Renal pelvis (tissue), 4 donors: Measurements from ENCODE around the gene LHX1. TPM values are rescaled to one million over a fixed set of nuclear protein-coding genes. Genes with fewer than 3 reads are reported as not detected.

Source experiments
- DNase-seq: peaks from one replicate; pipeline ENCODE4 v3.0.0-alpha.2; 2013
- polyA plus RNA-seq, 3 donors: library from polyadenylated mRNA; unstranded; fragments of 120-200 nt; gene quantifications; one replicate each; pipeline ENCODE4 v1.2.1, GENCODE V29; 2013; ENCODE audit not compliant: insufficient read length in 3 of 3

The LHX1 gene
- polyA plus RNA-seq, 3 donors, result 116 to 141 (median 130) TPM

DNA sequence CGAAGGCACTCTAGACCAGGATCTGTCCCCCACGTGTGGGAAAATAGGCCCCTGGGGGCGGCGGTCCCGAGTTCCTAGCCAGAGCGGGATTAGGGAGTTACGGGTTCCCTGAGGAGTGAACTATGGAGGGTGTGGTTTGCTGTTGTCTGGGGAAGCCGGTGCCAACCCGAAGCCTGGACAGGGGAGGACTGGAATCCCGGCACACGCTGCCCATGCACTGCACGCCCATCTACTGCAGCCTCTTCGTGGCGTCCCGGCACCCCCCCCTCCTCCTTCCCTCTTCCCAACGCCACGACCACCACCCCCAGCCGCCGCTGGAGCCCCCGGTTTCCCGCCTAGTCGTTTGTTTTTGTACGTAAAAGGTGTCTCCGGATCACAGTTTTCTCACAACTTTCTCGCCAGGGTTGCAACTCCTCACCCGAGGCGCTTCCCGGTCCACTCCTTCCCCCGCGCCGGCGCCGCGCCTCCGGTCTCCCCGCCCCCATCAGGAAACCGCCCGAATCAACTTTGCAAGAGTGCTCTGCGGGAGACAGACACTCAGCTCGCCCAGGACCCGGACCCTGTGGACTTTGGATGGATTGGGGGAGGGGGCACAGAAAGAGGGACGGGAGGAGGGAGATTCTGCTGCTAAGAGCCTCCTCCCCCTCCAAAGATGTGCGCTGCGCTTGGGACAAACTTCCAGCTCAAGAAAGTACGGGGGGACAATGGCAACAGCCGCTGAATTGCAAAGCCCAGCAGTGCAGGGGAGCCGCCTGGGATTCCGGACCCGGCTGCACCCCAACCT is 1.4 kb upstream of the LHX1 start:
- DNase-seq, result no peak

DNA sequence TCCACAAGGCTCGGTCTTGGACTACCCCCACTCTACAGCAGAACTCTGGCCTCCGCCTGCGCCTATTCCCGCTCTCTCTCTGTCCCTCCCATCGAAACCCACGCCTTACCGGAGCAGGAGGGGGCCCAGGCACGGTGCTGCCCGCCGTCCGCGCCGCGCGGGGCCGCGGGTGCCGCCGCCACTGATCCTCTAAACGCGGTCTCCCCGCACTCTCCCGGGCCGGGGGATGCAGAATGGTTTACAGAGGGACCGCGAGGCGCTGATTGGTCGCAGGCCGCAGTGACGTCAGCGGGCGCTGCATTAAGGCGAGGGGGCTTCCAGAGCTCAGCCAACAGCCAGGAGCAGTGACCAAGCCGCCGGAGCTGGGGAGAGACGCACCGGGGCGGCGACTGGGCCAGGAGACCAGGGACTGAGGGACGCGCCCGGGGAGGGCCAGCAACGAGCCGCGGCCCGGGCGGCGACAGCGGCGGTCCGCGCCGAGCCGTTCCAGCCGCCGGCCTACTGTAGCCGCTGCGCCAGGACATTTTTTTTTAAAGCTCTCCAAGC is 747 bp upstream of the LHX1 start:
- DNase-seq, result peak; percentile 82

DNA sequence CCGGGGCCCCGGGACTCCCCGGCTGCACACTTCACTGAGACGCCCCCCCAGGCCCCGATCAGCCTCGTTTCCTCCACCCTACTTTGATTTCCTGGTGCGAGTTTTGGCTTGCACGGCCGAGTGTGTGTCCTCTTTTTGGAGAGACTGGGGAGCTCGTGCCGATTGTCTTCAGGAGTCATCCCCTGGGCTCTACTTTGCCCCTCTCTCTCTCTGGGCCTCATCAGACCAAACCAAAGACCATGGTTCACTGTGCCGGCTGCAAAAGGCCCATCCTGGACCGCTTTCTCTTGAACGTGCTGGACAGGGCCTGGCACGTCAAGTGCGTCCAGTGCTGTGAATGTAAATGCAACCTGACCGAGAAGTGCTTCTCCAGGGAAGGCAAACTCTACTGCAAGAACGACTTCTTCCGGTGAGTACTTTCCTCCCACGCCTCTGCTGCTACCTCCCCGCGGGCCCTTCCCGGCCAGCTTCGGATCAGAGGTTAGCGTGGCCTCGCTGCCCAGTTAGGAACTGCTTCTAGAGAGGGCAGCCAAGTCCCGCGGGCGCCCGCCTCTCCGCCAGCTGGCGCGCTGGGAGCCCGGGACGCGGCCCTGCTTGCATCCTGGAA is 787 bp downstream of the LHX1 start:
- DNase-seq, result no peak

DNA sequence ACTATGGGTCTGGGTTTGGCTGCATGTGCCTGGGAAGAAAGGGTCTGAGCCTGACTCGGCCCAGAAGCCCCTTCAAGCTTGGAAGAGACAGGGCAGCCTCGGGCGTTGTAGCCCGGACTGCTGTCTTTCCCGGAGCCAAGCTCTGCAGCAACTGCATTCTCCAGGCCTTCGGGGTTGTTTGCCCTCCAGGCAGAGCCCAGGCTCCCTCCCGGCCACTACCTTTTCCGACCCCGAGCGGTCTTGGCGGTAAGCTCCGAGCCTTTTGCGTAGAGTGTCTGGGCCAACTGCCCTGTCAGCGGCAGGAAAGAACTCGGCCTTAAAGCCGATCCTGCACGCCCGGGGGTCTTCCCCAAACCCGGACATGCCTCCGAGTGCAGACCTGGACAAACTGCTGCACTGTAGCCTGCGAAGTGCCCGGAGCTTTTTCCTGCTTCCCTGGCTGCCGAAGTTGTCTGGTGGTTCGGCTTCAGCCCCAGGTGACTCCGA is 1.3 kb downstream of the LHX1 start:
- no peak for DNase-seq

DNA sequence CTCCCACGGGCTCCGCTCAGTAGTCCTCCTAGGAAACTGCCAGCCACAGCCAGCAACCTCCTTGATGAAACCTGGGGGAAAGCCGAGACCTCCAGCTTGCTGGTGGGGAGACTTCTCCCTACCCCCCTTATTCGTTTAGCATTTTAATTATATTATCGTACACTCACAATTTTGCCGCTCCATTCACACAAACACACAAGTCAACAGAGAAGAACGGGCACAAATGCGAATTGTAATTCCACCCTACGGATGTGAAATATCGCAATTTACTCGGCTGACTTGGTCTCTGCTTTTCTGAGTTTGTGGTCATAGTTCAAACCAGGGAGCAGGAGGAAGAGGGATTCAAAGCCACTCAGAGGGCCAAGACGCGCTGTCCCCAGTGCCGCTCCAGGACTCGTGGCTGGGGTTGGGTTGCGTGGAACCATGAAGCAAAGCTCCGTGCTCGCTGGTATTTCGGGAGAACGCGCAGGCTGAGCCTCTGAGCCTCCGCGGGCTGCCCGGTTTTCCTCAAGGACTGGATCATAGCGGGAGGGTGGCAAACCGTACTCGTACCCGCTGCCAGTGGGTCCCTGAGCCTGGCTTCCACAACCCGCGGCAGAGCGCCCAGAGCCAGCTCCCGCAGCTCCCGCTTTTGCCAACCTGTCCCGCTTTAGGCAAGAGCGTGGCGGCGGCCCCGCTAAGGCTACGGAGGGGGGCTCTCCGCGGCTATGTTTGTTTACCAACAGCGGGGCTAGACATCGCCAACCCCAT is 2.0 kb downstream of the LHX1 start:
- no peak for DNase-seq

DNA sequence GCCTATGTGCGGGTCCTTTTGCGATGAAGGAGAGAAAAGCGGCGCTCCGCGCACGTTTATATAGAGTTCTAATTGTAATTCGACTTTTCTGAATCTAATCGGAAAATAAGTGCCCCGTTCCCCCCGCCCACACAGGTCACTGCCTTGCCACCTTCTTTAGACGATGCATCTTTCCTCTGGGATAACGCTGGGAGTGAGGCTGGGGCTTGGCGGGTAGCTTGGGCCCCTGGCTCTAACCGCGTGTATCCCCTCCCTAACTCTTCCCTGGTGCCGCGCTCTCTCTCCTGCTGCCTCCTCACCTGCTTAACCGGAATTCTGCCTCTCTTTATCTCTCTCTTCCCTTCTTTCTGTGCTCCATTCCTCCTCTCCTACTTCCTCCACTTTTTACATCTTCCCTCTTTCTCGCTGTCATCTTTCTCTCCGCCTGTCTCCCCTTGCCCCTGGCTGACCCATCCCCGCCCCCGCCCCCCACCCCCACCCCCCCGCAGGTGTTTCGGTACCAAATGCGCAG is 2.6 kb downstream of the LHX1 start:
- no peak for DNase-seq

DNA sequence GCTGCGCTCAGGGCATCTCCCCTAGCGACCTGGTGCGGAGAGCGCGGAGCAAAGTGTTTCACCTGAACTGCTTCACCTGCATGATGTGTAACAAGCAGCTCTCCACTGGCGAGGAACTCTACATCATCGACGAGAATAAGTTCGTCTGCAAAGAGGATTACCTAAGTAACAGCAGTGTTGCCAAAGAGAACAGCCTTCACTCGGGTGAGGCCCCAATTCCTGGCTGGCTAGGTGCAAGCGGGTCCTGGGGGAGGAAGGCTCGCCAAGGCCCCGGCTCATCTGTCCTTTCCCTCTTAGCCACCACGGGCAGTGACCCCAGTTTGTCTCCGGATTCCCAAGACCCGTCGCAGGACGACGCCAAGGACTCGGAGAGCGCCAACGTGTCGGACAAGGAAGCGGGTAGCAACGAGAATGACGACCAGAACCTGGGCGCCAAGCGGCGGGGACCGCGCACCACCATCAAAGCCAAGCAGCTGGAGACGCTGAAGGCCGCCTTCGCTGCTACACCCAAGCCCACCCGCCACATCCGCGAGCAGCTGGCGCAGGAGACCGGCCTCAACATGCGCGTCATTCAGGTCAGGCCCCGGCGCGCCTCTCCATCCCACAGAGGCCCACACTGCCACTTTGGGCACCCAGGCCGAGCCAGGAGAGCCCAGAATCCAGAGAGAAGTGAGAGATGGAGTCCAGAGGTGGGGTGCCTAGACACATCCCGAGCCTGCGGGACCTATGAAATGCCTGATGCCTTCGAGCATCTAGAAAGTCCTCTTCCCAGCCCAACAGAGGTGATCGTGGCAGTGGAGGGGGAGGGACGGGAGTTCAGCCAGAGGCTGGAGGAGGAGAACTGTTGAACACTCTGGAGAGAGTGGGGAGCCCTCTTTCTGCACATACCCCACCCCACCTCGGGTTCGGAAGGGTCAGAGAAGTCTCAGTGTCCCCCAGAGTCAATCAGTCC is 3.3 kb downstream of the LHX1 start:
- DNase-seq, result no peak

DNA sequence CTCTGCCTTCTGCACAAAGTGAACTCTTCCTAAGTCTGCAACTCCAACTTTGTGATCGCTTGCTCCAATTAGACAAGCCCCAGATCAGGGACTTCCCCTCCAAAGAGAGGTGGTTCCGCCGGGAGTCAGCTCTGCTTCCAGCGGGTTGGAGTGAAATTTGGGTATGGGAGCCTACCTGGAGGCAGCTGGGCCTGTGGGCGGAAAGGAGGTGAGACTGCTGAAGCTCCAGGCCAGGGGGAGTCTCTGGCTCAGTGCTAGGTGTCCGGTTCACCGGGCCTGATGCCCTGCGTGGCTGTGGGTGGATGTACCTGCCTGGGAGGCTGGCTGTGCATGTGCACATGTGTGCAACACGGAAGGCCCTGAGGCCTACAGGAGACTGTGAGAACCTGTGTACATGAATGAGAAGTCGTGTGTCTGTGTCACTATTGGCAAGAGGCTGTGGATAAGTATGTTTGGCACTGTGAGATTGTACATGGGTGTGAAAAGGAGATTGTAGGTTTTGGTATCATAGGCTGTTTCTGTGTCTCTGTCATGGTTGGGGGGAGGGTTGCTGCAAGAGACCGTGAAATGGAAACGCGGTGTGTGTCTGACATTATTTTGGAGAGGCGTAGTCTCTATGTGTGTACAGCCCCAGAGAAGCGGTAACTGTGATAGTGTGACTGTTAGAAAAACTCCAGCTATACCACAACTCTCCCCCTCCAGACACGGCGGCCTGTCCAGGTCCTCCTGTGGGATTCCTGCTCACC is 4.2 kb downstream of the LHX1 start:
- DNase-seq, result no peak

DNA sequence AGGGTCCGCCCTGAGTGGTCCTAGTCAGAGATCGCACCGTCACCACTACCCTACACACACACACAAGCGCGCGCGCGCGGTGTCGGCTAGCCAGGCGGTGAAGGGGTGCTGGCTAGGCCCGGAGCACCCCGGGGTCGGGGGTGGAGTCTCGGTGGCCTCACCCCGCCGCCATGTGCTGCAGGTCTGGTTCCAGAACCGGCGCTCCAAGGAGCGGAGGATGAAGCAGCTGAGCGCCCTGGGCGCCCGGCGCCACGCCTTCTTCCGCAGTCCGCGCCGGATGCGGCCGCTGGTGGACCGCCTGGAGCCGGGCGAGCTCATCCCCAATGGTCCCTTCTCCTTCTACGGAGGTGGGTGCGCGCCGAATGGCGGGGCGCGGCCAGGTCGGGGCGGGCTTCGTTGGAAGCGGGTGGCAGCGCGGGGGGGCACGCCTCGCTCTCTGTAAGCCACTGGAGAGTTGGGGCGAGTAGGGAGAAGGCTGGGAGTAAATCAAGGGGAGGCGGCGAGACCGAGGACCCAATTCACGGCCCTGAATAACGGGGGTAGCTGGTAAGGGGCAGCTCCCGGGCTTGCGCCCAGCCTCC is 4.8 kb downstream of the LHX1 start:
- no peak for DNase-seq

DNA sequence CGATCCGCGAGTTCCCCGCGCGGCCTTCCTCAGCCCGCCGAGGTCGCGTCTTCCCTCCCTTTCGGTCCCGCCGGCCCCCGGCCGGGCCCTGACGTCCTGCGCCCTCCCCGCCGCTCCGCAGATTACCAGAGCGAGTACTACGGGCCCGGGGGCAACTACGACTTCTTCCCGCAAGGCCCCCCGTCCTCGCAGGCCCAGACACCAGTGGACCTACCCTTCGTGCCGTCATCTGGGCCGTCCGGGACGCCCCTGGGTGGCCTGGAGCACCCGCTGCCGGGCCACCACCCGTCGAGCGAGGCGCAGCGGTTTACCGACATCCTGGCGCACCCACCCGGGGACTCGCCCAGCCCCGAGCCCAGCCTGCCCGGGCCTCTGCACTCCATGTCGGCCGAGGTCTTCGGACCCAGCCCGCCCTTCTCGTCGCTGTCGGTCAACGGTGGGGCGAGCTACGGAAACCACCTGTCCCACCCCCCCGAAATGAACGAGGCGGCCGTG is 5.4 kb downstream of the LHX1 start:
- no peak for DNase-seq

DNA sequence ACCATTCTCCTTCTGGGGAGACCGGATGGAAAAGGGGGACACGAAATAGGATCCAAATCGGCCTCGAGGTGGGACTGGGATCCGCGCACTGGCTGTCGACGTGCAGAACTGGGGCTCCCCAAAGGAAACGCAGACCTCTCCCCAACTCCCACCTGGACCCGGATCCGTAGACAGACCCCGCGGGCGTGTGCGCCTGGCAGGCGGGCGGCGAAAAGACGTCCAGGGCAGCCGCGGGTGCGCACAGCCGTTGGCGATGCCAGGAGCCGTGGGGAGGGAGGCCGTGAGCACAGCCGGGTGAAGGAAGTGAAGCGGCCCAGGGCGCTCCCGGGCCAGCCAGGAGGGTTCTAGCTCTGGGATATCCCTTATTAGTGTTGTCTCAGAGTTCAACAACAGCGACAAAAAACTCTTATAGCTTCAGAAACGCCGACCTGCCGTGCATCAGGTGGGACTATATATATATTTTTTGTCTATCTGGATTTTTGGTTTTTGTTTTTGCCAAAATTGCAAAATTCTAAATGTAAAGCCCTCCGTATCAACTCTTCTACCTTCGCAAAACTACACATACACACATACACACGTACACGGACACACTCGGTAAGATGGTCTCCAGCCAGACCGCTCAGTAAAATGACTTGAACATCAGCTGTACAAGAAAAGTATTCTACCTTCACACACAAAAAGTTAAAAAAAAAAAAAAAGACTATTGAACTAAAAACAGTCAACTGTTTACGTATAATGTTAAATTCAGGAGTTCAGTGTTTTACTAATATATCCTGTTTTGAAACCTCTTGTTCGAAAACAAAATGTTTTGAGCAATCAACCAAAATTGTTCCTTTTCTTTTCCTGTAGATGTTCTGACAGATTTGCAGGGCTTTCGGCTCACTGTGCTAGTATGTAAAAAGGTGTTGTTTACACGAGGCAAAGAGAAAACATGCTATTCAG is 6.2 kb downstream of the LHX1 start:
- no peak for DNase-seq

DNA sequence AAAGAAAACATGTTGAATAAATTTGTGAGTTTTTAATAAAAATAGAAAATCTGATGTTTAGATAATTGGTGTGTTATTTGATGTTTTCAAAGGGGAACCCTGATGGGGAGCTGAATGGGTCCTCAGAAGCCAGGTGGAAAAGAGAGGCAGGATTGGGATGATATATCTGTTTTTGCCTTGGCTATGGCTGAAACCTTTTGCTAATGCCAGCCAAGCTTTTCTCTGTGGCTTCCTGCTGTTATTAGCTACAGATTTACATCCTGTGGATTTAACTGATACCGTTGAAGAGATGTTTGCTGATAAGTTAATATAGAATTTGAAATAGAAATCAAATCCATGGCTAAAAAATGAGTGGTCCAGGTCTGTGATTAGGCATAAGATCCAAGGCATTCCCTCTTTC is 7.3 kb downstream of the LHX1 start:
- no peak for DNase-seq

DNA sequence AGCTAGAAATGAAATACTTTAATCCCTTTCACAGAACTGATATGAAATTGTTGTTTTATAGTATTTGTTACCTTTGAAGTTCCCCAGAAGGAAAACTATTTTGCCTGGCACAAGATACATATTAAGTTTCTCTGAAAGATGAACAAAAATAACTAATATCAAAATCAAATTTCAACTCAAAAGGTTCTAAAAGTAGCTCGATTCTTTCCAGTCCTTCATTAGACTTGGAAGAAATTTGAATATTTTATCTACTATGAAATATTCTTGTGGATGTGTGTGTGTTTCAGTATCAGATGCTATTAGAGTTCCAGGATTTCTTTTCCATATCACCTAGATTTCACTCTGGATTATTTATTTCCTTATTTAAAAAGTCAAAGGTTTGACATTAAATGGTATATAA is 7.9 kb downstream of the LHX1 start:
- DNase-seq, result no peak

DNA sequence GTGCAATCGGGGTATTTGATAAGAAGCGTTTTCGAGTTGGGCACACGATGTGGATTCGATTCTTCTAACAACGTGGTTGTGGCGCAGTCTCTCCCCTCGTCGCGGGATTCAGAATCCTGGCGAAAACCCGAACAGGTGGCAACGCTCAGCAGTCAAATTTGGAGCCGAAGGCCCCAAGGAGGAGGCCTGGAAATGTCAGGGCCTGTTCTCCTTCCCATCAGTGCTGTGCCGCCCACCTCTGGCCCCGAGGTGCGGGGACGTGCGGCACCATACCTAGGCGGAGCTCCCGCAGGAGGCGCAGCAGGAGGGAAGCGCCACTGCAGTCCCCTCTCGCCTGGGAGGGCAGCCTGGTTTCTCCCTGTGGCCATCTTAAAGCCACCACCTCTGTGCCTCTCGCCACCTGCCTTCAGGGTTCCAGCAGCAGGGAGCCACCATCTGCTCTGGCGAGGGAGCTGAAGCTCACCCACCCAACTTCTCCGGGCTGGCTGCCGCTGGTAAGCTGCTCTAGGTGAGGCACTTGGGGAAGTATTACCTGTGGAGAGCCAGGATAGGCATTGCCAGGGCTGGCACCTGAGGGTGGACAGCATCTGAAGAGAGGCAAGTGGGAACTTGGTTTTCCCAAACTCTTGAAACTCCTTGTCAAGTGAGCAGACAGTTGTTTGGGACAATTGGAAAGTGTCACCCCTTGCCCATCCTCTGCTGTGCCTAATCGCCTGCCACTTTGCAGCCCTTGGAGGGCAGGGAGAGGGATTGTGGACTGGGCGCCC is 8.9 kb downstream of the LHX1 start:
- no peak for DNase-seq

DNA sequence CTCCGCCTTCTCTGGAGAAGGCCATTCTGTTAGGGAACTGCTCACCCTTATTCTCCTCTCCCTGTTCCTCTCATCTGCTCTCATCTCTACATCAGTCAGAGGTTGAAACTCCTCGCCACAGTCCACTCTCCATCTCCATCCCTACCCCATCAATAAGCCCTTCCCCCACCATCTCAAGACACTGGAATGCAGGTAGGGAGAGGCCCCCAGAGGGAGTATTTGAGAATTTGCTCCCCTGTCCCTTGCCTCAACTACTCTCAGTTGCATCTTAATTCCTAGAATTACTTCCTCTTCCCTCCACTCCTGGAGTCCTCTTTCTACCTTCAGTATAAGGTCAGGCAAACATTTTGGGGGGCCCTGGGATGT is 9.4 kb downstream of the LHX1 start:
- no peak for DNase-seq

DNA sequence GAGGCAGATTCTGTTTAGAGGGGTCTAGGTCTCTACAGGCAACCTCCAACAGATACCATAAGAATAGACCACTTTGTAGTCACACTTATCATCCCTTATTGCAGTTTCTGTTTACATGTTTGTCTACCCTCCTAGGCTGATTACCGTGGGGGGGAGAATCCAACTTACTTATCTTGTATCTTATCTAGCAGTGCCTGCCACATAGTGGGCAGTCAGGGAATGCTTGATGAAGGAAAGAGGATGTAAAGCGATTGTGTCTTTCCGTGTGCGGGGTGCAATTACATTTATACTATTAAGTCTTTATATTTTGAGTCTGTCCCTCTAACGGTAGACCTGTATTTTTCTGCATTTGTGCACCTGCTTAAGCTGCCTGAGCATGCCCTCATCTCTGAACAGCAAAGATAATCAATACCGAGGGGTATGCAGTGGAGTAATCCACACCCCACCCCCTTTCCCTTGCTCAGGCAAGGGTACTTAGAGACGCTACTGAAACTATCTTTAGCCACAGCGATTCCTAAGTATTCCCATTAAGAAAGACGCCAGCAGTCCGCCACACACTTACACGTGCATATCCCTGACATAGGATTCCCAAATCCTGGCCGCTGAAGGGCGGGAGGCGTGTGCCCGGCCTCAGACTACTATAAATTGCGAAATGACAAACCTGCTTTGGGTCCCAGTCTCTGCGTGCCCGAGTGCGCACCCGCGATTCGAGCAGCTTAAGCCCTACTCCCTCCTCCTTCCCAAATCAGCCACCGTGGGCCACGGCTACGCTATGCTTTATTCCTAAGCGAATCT is 10.8 kb downstream of the LHX1 start:
- no peak for DNase-seq
